GM21619 (cell line): Measurements from ENCODE around the gene LIPA.
"Not testable (repeated sequence)": the region's sequence is repeated elsewhere in the genome, so short reads cannot be mapped to it uniquely, and the experiment has no call there.

Experiments used
- ATAC-seq: cut with Tn5 transposase; IDR thresholded peaks from one replicate; pipeline ENCODE4 v1.9.1; 2021; ENCODE audit not compliant: unreplicated experiment

The LIPA gene

GRCh38 chr10:89213191-89213808 lies 38.3 kb downstream of the LIPA start:
- no peak for ATAC-seq

GRCh38 chr10:89210794-89211425 lies 40.7 kb downstream of the LIPA start:
- ATAC-seq, result no peak

GRCh38 chr10:89209718-89210117 lies 41.9 kb downstream of the LIPA start:
- no peak for ATAC-seq

- no peak for ATAC-seq
These were observed 43.6 kb downstream of the LIPA start for GRCh38 chr10:89207801-89208551.

GRCh38 chr10:89207181-89207800 lies 44.3 kb downstream of the LIPA start, which contains the start of gene CH25H:
CH25H (minus strand) TSS chr10:89207317; CDS start chr10:89207292, 25 bp downstream.
- ATAC-seq, result no peak

GRCh38 chr10:89206402-89207180 lies 45.0 kb downstream of the LIPA start:
- ATAC-seq, result no peak

GRCh38 chr10:89204621-89205185 lies 46.9 kb downstream of the LIPA start:
- no peak for ATAC-seq

GRCh38 chr10:89203237-89203636 lies 48.3 kb downstream of the LIPA start:
- no peak for ATAC-seq

GRCh38 chr10:89202033-89202425 lies 49.5 kb downstream of the LIPA start:
- ATAC-seq, result no peak

GRCh38 chr10:89201345-89202032 lies 50.1 kb downstream of the LIPA start:
- ATAC-seq, result no peak

- ATAC-seq, result no peak
These were observed 54.1 kb downstream of the LIPA start for GRCh38 chr10:89197473-89197872.

GRCh38 chr10:89191301-89191700 lies 60.3 kb downstream of the LIPA start:
- not testable (repeated sequence) for ATAC-seq

GRCh38 chr10:89189211-89189734 lies 62.3 kb downstream of the LIPA start:
- no peak for ATAC-seq

GRCh38 chr10:89185658-89186057 lies 65.9 kb downstream of the LIPA start:
- ATAC-seq, result no peak

- ATAC-seq, result no peak
These were observed 66.9 kb downstream of the LIPA start for GRCh38 chr10:89184638-89185037.

- no peak for ATAC-seq
These were observed 68.0 kb downstream of the LIPA start for GRCh38 chr10:89183571-89183970.

- ATAC-seq, result no peak
These were observed 68.7 kb downstream of the LIPA start for GRCh38 chr10:89182894-89183293.

- ATAC-seq, result no peak
These were observed 75.8 kb downstream of the LIPA start for GRCh38 chr10:89175816-89176215.

GRCh38 chr10:89173075-89173474 lies 78.5 kb downstream of the LIPA start:
- ATAC-seq, result no peak

- no peak for ATAC-seq
These were observed 79.6 kb downstream of the LIPA start for GRCh38 chr10:89171996-89172395.
